ENCODE measurements around the gene IFNG.

The IFNG gene

DNA sequence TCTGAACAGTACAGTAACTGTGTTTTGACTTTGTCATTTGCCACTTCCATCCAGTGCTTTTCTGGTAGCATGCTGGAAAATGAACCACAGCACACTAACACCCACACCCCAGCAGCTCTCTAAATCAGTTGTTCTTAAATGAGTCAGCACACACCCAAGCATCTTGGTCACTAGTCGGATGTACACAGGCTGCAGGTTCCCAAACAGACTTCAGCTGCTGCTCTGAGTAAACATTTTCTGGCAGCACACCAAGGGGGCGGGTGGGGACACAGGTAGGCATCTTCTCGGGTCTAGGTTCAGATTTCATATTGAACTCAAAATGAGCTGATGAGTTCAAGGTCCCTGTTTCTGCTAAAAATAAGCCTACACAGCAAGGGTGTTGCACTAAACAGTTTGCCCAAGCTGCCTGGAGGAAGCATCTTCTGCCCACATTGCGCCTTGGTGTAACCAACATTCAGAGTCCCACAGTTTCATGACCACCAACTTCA is 39.8 kb downstream of the IFNG start (continued):
- TF ChIP-seq, protein P1, sequence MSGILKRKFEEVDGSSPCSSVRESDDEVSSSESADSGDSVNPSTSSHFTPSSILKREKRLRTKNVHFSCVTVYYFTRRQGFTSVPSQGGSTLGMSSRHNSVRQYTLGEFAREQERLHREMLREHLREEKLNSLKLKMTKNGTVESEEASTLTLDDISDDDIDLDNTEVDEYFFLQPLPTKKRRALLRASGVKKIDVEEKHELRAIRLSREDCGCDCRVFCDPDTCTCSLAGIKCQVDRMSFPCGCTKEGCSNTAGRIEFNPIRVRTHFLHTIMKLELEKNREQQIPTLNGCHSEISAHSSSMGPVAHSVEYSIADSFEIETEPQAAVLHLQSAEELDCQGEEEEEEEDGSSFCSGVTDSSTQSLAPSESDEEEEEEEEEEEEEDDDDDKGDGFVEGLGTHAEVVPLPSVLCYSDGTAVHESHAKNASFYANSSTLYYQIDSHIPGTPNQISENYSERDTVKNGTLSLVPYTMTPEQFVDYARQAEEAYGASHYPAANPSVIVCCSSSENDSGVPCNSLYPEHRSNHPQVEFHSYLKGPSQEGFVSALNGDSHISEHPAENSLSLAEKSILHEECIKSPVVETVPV (CRISPR knock-in tag; IDR thresholded peaks at IDR 0.05), result no peak
- no peak for TF ChIP-seq PPARA (CRISPR knock-in tag; IDR thresholded peaks at IDR 0.05; ENCODE audit: borderline replicate concordance)
- no peak for TF ChIP-seq ZNF8 (CRISPR knock-in tag; IDR thresholded peaks at IDR 0.05)
- TF ChIP-seq RARB (CRISPR knock-in tag; IDR thresholded peaks at IDR 0.05), result no peak
- no peak for TF ChIP-seq OSR1 (CRISPR knock-in tag; IDR thresholded peaks at IDR 0.05)
- TF ChIP-seq CSDC2 (CRISPR knock-in tag; IDR thresholded peaks at IDR 0.05), result no peak
- TF ChIP-seq GLIS3 (CRISPR knock-in tag; IDR thresholded peaks at IDR 0.05), result no peak
- no peak for TF ChIP-seq ZNF70 (CRISPR knock-in tag; IDR thresholded peaks at IDR 0.05)
- no peak for TF ChIP-seq ISL1 (CRISPR knock-in tag; IDR thresholded peaks at IDR 0.05)
- TF ChIP-seq TOX (CRISPR knock-in tag; IDR thresholded peaks at IDR 0.05; ENCODE audit: borderline replicate concordance), result no peak
- no peak for TF ChIP-seq ZFP3 (CRISPR knock-in tag; IDR thresholded peaks at IDR 0.05)
- TF ChIP-seq BACH2 (CRISPR knock-in tag; IDR thresholded peaks at IDR 0.05; ENCODE audit: borderline replicate concordance), result no peak

DNA sequence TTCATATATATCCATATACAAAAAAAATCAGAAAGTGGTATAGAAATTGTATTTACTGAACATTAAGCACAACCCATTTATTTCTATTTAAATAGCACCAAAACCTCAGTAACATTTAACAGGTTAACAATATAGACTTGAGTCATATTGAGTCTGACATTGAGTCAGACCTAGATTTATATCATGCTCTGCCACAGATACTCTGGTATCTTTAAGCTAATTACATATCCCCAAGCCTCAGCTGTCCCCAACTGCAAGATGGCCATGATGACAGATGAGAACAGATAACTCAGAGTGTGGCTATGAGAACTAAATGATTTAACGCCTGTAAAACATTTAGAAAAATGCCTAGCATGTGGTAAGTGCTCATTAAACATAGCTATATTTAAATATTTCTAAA is 40.3 kb downstream of the IFNG start:
- TF ChIP-seq, protein P1 (CRISPR knock-in tag; IDR thresholded peaks at IDR 0.05), result no peak
- no peak for TF ChIP-seq GLIS3 (CRISPR knock-in tag; IDR thresholded peaks at IDR 0.05)
- TF ChIP-seq BACH2 (CRISPR knock-in tag; IDR thresholded peaks at IDR 0.05; ENCODE audit: borderline replicate concordance), result no peak
- no peak for TF ChIP-seq ZNF565 (CRISPR knock-in tag; conservative IDR thresholded peaks at IDR 0.05; ENCODE audit: low read depth)
- TF ChIP-seq TOX (CRISPR knock-in tag; IDR thresholded peaks at IDR 0.05; ENCODE audit: borderline replicate concordance), result no peak
- no peak for TF ChIP-seq ARNTL (CRISPR knock-in tag; IDR thresholded peaks at IDR 0.05; ENCODE audit: borderline replicate concordance, low read depth)
- TF ChIP-seq ZNF8 (CRISPR knock-in tag; IDR thresholded peaks at IDR 0.05), result no peak
- no peak for TF ChIP-seq RARB (CRISPR knock-in tag; IDR thresholded peaks at IDR 0.05)
- TF ChIP-seq, protein P2, sequence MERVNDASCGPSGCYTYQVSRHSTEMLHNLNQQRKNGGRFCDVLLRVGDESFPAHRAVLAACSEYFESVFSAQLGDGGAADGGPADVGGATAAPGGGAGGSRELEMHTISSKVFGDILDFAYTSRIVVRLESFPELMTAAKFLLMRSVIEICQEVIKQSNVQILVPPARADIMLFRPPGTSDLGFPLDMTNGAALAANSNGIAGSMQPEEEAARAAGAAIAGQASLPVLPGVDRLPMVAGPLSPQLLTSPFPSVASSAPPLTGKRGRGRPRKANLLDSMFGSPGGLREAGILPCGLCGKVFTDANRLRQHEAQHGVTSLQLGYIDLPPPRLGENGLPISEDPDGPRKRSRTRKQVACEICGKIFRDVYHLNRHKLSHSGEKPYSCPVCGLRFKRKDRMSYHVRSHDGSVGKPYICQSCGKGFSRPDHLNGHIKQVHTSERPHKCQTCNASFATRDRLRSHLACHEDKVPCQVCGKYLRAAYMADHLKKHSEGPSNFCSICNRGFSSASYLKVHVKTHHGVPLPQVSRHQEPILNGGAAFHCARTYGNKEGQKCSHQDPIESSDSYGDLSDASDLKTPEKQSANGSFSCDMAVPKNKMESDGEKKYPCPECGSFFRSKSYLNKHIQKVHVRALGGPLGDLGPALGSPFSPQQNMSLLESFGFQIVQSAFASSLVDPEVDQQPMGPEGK (CRISPR knock-in tag; IDR thresholded peaks at IDR 0.05; ENCODE audit: borderline replicate concordance), result no peak
- no peak for TF ChIP-seq ISL1 (CRISPR knock-in tag; IDR thresholded peaks at IDR 0.05)
- no peak for TF ChIP-seq ZFP3 (CRISPR knock-in tag; IDR thresholded peaks at IDR 0.05)
- no peak for TF ChIP-seq ZFP30 (CRISPR knock-in tag; IDR thresholded peaks at IDR 0.05)
- TF ChIP-seq ESRRG (CRISPR knock-in tag; IDR thresholded peaks at IDR 0.05), result no peak
- TF ChIP-seq ZC3H10 (CRISPR knock-in tag; IDR thresholded peaks at IDR 0.05), result no peak
- TF ChIP-seq OSR1 (CRISPR knock-in tag; IDR thresholded peaks at IDR 0.05), result no peak
- ATAC-seq, result no peak

DNA sequence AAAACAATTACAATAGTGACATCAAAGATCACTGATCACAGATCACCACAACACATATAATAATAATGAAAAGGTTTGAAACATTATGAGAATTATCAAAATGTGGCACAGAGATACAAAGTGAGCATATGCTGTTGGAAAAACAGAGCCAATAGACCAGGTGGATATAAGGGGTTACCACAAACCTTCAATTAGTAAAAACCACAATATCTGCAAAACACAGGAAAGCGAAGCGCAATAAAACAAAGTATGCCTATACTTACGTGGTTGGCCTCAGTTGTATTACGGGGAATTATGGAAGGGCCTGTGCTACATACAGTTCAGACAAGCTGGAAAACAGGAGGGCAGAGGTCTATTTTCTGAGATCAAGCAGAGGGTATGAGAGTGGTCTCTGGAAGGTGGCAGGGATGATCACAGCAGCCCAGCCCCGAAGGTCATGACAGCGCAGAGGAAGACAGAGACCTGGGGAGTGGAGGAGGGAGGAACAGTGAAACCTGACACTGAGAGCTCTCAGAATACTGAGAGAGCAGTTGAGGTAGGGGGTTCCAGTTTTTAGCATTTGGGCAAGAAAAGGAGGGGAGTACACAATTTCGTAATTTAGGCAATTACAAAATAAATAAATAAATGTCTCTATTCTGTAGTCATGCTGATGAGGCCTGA is 41.3 kb downstream of the IFNG start:
- ATAC-seq, result no peak
- no peak for TF ChIP-seq PPARA (CRISPR knock-in tag; IDR thresholded peaks at IDR 0.05; ENCODE audit: borderline replicate concordance)
- TF ChIP-seq ZNF565 (CRISPR knock-in tag; conservative IDR thresholded peaks at IDR 0.05; ENCODE audit: low read depth), result no peak
- no peak for TF ChIP-seq GLIS3 (CRISPR knock-in tag; IDR thresholded peaks at IDR 0.05)
- TF ChIP-seq, protein P2 (CRISPR knock-in tag; IDR thresholded peaks at IDR 0.05; ENCODE audit: borderline replicate concordance), result no peak
- no peak for TF ChIP-seq SNAI2 (CRISPR knock-in tag; IDR thresholded peaks at IDR 0.05)
- TF ChIP-seq BACH2 (CRISPR knock-in tag; IDR thresholded peaks at IDR 0.05; ENCODE audit: borderline replicate concordance), result no peak
- TF ChIP-seq ZNF8 (CRISPR knock-in tag; IDR thresholded peaks at IDR 0.05), result no peak
- no peak for TF ChIP-seq ISL1 (CRISPR knock-in tag; IDR thresholded peaks at IDR 0.05)
- TF ChIP-seq, protein P1 (CRISPR knock-in tag; IDR thresholded peaks at IDR 0.05), result no peak
- TF ChIP-seq ZFP3 (CRISPR knock-in tag; IDR thresholded peaks at IDR 0.05), result no peak
- TF ChIP-seq ARNTL (CRISPR knock-in tag; IDR thresholded peaks at IDR 0.05; ENCODE audit: borderline replicate concordance, low read depth), result no peak
- no peak for TF ChIP-seq ESRRG (CRISPR knock-in tag; IDR thresholded peaks at IDR 0.05)
- TF ChIP-seq TCF4 (CRISPR knock-in tag; IDR thresholded peaks at IDR 0.05; ENCODE audit: borderline replicate concordance), result no peak
- TF ChIP-seq, protein P3, sequence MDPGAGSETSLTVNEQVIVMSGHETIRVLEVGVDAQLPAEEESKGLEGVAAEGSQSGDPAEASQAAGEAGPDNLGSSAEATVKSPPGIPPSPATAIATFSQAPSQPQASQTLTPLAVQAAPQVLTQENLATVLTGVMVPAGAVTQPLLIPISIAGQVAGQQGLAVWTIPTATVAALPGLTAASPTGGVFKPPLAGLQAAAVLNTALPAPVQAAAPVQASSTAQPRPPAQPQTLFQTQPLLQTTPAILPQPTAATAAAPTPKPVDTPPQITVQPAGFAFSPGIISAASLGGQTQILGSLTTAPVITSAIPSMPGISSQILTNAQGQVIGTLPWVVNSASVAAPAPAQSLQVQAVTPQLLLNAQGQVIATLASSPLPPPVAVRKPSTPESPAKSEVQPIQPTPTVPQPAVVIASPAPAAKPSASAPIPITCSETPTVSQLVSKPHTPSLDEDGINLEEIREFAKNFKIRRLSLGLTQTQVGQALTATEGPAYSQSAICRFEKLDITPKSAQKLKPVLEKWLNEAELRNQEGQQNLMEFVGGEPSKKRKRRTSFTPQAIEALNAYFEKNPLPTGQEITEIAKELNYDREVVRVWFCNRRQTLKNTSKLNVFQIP (CRISPR knock-in tag; IDR thresholded peaks at IDR 0.05; ENCODE audit: borderline replicate concordance, low read depth), result no peak
- TF ChIP-seq TOX (CRISPR knock-in tag; IDR thresholded peaks at IDR 0.05; ENCODE audit: borderline replicate concordance), result no peak
- no peak for TF ChIP-seq ZFP30 (CRISPR knock-in tag; IDR thresholded peaks at IDR 0.05)

All from SK-N-SH treated with all-trans-retinoic acid at 6 μM for 48 hours (cell line).